MM.1S (cell line): ENCODE results near the gene FANCC.

Experiments used
- DNase-seq: peaks from one replicate; pipeline ENCODE4 v3.0.0-alpha.2; 2015
- H2AFZ ChIP-seq: fragments of 300-600 bp; sonication (generic); 2 replicates; pipeline ENCODE4 v1.6.0; 2016; ENCODE audit warnings: antibody characterized with exemption, low read length
- H3F3A ChIP-seq: fragments of 300-600 bp; sonication (generic); 2 replicates; pipeline ENCODE4 v1.6.1; 2016; ENCODE audit warnings: mild to moderate bottlenecking, antibody characterized with exemption, low read length, moderate library complexity, mixed read lengths; ENCODE audit not compliant: insufficient read depth
- H3K27ac ChIP-seq: fragments of 300-600 bp; sonication (generic); 2 replicates; pipeline ENCODE4 v1.5.1; 2016; ENCODE audit warnings: mild to moderate bottlenecking, low read length
- H3K27me3 ChIP-seq: fragments of 300-600 bp; sonication (generic); replicated peaks from 2 replicates; pipeline ENCODE4 v1.6.0; 2016; ENCODE audit warnings: low read length; ENCODE audit not compliant: insufficient read depth
- H3K36me3 ChIP-seq: fragments of 300-600 bp; sonication (generic); replicated peaks from 2 replicates; pipeline ENCODE4 v1.6.1; 2016; ENCODE audit warnings: mild to moderate bottlenecking, low read length, mixed read lengths; ENCODE audit not compliant: insufficient read depth
- H3K4me1 ChIP-seq: fragments of 300-600 bp; sonication (generic); 2 replicates; pipeline ENCODE4 v1.6.1; 2016; ENCODE audit warnings: low read length, mixed read lengths
- H3K4me2 ChIP-seq: fragments of 300-600 bp; sonication (generic); 2 replicates; pipeline ENCODE4 v1.6.0; 2016; ENCODE audit warnings: low read depth, low read length
- H3K4me3 ChIP-seq: fragments of 300-600 bp; sonication (generic); 2 replicates; pipeline ENCODE4 v1.5.1; 2016; ENCODE audit warnings: low read length, mixed read lengths
- H3K79me2 ChIP-seq: fragments of 300-600 bp; sonication (generic); 2 replicates; pipeline ENCODE4 v1.6.1; 2016; ENCODE audit warnings: mixed run types, low read length, mixed read lengths
- H3K9ac ChIP-seq: fragments of 300-600 bp; sonication (generic); 2 replicates; pipeline ENCODE4 v1.6.1; 2016; ENCODE audit warnings: low read length, mixed read lengths
- H3K9me2 ChIP-seq: fragments of 300-600 bp; sonication (generic); replicated peaks from 2 replicates; pipeline ENCODE4 v1.6.1; 2016; ENCODE audit warnings: mild to moderate bottlenecking, low read length, mixed read lengths; ENCODE audit not compliant: insufficient read depth
- H3K9me3 ChIP-seq: fragments of 300-600 bp; sonication (generic); replicated peaks from 2 replicates; pipeline ENCODE4 v1.6.1; 2016; ENCODE audit warnings: mild to moderate bottlenecking, low read length, mixed read lengths; ENCODE audit not compliant: insufficient read depth
- H4K20me1 ChIP-seq: fragments of 300-600 bp; sonication (generic); 2 replicates; pipeline ENCODE4 v1.6.1; 2016; ENCODE audit warnings: mild to moderate bottlenecking, low read length, moderate library complexity, mixed read lengths; ENCODE audit not compliant: insufficient read depth
- EZH2 ChIP-seq: fragments of 300-600 bp; sonication (generic); optimal IDR thresholded peaks from 2 replicates; pipeline ENCODE3; 2017; ENCODE audit warnings: low read depth, mild to moderate bottlenecking, antibody characterized with exemption, low read length, mixed read lengths
- EZH2phosphoT487 ChIP-seq: fragments of 300-600 bp; sonication (generic); IDR thresholded peaks from 2 replicates; pipeline ENCODE4 v1.6.1; 2018; ENCODE audit warnings: antibody characterized with exemption, low read length
- TF ChIP-seq, protein P1 (sequence below): fragments of 300-600 bp; sonication (generic); IDR thresholded peaks from 2 replicates; pipeline ENCODE4 v1.5.1; 2016; ENCODE audit warnings: antibody characterized with exemption, low read length, mixed read lengths

Gene FANCC

DNA sequence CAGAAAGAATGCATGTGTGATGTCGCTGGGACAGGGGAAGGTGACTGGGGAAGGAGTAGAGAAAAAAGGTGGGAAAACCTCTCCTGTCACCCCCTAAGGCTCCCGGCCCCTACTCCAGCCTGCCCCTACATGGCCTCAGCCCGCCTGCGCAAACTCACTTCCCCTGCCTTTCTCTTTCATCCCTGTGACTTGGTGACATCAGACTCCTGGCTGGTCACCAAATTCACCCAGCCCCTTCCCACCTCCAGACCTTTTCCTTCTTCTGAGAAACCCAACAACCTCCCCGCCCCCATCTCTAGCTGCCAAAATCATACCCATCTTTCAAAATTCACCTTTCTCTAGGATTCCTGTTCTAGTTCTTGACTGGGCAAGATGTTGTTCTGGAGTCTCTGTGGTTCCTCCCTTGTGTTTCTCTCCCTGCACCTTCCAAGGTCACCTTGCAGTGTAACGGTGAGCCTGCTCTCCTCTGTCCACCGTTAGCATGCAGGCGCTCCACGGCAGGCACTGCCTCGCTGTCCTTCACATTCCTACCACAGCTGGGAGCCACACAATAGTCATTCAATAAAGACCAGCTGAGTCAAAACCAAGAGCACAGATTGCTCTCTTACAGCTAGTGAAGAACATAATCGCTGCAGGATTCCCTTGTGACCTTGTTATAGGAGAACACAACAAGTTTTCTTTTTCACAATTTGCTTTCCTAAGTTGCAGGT lies 134.5 kb downstream of the FANCC start:
- Histone ChIP-seq H3K9ac (no peak overlapping the region), H3K36me3 (no peaks in the 10 kb centered on the region), H3K4me1 (no peaks in the 10 kb centered on the region), H3K27ac (no peak overlapping the region), H3K79me2 (no peaks in the 10 kb centered on the region), H3F3A (no peaks in the 10 kb centered on the region), H3K4me2 (no peak overlapping the region), H3K9me2 (no peaks in the 10 kb centered on the region), H3K27me3 (no peaks in the 10 kb centered on the region), H3K9me3 (no peaks in the 10 kb centered on the region), H2AFZ (no peak overlapping the region), H4K20me1 (no peaks in the 10 kb centered on the region), H3K4me3 (no peak overlapping the region)
- no peak for TF ChIP-seq EZH2phosphoT487
- DNase-seq: no peak

DNA sequence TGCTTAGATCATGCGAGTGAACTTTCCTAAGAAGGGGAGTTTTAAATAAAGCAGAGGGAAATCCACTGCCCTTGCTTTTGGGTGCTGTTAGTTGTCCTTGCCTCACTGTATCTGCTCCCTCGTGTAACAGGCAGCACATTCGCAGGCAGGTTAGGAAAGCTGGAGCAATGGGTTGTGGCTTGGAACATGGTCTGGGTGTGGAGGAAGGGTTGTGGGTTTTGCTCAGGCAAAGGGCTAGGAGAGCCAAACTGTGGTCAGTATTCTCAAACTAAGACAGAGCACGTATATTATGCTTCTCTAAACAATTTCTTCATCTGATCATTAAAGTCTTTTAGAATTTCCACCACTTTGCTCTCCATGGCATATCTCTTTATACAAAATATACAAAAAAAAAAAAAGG lies 135.7 kb downstream of the FANCC start:
- TF ChIP-seq EZH2phosphoT487: no peak
- TF ChIP-seq, protein P1, sequence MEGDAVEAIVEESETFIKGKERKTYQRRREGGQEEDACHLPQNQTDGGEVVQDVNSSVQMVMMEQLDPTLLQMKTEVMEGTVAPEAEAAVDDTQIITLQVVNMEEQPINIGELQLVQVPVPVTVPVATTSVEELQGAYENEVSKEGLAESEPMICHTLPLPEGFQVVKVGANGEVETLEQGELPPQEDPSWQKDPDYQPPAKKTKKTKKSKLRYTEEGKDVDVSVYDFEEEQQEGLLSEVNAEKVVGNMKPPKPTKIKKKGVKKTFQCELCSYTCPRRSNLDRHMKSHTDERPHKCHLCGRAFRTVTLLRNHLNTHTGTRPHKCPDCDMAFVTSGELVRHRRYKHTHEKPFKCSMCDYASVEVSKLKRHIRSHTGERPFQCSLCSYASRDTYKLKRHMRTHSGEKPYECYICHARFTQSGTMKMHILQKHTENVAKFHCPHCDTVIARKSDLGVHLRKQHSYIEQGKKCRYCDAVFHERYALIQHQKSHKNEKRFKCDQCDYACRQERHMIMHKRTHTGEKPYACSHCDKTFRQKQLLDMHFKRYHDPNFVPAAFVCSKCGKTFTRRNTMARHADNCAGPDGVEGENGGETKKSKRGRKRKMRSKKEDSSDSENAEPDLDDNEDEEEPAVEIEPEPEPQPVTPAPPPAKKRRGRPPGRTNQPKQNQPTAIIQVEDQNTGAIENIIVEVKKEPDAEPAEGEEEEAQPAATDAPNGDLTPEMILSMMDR: no peak
- TF ChIP-seq EZH2: no peak
- no peaks in the 10 kb centered on the region for H3K27me3 ChIP-seq

DNA sequence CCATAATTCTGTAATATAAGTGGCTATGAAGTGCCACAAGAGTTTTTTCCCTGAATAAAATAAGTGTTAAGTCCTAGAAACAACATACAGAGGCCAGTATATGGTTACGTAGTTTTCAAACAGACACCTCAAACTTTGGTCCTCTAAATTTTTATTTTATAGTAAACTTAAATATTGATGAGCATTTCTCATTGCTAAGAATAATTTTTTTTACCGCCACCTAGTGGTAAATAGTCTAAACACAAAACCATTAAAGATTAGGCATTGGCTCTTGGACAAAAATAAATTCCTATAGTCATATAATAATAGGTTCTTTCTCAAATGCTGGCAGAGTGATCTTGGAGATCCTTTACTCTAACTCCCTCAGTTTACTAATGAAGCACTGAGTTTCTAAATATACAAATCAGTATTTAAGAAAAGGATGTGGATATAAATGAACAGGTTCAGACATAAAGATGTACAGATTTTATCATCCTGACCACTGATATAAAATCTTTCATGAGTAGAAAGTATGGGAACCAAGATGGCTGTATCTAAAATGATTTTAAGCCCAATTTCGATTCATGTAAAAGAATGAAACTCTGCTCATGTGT lies 136.2 kb downstream of the FANCC start:
- H3K4me3 ChIP-seq: no peak overlapping the region

More for the DNA sequence above, 135.7 kb downstream of the FANCC start:
- Histone ChIP-seq H3F3A (no peaks in the 10 kb centered on the region), H3K4me2 (no peak overlapping the region), H3K27ac (no peak overlapping the region), H3K36me3 (no peaks in the 10 kb centered on the region), H3K9me2 (no peaks in the 10 kb centered on the region), H3K4me1 (no peaks in the 10 kb centered on the region), H3K9ac (no peak overlapping the region), H3K79me2 (no peaks in the 10 kb centered on the region), H3K9me3 (no peaks in the 10 kb centered on the region), H4K20me1 (no peaks in the 10 kb centered on the region), H3K4me3 (no peak overlapping the region), H2AFZ (no peak overlapping the region)
- no peak for DNase-seq

More for the DNA sequence above, 136.2 kb downstream of the FANCC start:
- Histone ChIP-seq H3F3A (no peaks in the 10 kb centered on the region), H3K36me3 (no peaks in the 10 kb centered on the region), H3K79me2 (no peaks in the 10 kb centered on the region), H3K27ac (no peak overlapping the region), H3K9ac (no peak overlapping the region), H3K9me3 (no peaks in the 10 kb centered on the region), H3K4me1 (no peaks in the 10 kb centered on the region), H3K27me3 (no peaks in the 10 kb centered on the region), H2AFZ (no peak overlapping the region), H4K20me1 (no peaks in the 10 kb centered on the region), H3K4me2 (no peak overlapping the region), H3K9me2 (no peaks in the 10 kb centered on the region)
- no peak for TF ChIP-seq EZH2
- TF ChIP-seq, protein P1: peak; percentile 49
- no peak for TF ChIP-seq EZH2phosphoT487
- DNase-seq: no peak
